HFF-Myc (cell line): Measurements from ENCODE around the gene RNF223.

Experiments
- DNase-seq: peaks from one replicate; pipeline ENCODE4 v3.0.0-alpha.2; 2011; ENCODE audit warnings: low read depth; ENCODE audit errors: extremely low read depth
- H3K4me3 ChIP-seq: replicated peaks from 2 replicates; pipeline ENCODE4 v1.5.1; 2011; ENCODE audit warnings: low read depth, mild to moderate bottlenecking, control low read depth, low read length
- TF ChIP-seq, protein P1 (sequence below): IDR thresholded peaks from 2 replicates; pipeline ENCODE4 v1.5.1; 2012; ENCODE audit warnings: mild to moderate bottlenecking, low read depth, low read length, control low read depth; ENCODE audit errors: missing control alignments

RNF223 gene

DNA sequence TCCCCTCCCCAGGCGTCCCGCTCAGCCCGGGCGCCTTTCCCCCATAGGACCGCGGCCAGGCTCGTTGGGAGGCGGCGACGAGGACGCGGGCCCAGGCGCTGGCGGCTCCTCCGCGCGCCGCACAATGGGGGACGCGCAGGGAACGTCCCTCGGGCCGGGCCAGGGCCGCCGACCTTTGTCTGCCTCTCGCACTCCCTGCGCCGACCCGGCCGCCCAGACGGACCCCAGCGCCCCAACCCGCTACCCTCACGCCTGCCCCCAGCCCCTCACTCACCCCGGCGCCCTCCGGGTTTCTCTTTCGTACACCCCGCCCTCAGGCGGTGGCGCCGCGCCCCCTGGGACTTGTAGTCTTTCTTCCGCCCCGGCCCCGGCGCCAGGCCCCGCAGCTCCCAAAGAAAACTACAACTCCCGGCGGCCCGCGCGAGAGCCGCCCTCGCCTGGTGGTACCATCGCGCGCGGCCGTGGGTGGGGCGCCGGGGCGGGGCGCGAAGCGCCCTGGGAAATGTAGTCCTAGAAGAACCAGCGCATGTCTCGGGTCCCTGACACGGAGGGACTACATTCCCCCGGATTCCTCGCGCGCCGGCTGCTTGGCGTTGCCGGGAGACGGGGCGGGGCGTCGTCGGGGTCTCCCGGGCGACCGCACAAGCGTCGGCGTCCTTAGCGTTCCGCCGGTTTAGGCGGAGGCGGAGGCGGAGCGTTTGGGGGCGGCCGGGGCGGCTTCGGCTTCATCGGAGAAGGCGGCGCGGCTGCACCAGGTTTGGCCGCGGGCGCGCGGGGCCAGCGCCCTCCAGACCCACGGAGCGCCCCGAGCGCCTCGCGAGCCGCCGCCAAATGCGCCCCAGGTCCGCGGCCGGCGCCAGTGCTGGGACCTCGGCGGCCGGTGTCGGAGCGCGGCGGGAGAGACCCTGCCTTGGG is 41.9 kb upstream of the RNF223 start, which contains the start of gene C1orf159:
Gene C1orf159 (minus strand): TSS at position 304 of the 915 bp plus-strand sequence. CDS start 24,546 bp downstream, outside the sequence.
- peak; percentile 85 for DNase-seq
- TF ChIP-seq, protein P1, sequence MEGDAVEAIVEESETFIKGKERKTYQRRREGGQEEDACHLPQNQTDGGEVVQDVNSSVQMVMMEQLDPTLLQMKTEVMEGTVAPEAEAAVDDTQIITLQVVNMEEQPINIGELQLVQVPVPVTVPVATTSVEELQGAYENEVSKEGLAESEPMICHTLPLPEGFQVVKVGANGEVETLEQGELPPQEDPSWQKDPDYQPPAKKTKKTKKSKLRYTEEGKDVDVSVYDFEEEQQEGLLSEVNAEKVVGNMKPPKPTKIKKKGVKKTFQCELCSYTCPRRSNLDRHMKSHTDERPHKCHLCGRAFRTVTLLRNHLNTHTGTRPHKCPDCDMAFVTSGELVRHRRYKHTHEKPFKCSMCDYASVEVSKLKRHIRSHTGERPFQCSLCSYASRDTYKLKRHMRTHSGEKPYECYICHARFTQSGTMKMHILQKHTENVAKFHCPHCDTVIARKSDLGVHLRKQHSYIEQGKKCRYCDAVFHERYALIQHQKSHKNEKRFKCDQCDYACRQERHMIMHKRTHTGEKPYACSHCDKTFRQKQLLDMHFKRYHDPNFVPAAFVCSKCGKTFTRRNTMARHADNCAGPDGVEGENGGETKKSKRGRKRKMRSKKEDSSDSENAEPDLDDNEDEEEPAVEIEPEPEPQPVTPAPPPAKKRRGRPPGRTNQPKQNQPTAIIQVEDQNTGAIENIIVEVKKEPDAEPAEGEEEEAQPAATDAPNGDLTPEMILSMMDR = no peak
- peak within 1 kb of the TSS; percentile 63 for H3K4me3 ChIP-seq

DNA sequence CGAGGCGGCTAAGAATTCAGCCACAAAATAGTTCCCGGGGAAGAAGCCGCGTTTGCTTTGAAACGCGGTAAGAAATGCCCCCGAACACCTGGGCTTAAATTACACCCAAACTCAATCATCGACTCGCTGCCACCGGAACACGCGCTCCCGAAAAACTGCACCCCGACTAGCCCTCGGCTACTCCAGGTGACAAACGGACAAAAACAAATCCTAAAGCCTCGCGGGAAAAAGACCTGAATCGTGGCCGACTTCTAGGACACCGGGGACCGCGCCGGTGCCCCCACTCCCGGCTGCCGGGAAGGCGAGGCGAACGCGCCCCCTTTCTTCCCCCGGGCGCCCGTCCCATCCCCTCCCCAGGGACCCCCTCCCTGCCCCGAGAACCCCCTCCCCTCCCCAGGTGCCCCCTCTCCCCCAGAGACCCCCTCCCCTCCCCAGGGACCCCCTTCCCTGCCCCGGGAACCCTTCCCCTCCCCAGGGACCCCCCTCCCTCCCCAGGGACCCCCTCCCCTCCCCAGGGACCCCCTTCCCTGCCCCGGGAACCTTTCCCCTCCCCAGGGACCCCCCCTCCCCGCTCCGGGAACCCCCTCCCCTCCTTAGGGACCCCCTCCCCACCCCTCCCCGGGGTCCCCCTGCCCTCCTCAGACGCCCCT is 41.2 kb upstream of the RNF223 start:
- TF ChIP-seq, protein P1 = no peak
- no peak for DNase-seq
- peak overlapping the region; percentile 63 for H3K4me3 ChIP-seq

DNA sequence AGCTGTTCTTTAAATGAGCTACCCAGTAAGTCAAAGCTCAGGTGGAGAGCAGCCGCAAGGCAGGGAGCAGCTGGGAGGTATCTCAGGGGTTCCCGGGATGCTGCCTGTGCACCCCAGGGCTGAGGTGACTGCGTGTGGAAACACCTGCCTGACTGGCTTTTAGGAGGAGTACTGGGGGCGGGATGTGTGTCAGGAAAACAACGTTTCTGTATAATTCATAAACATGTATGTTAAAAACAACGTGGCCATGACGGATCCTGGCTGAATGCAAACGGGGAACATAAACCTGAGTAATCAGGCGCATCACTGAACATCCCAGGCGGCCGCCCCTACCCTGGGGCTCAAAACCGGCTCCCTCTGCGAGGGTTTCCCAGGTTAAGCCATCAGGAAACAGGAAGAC is 40.3 kb upstream of the RNF223 start:
- DNase-seq = no peak
- peak overlapping the region; percentile 45; the same call in 1 of the 2 replicates for H3K4me3 ChIP-seq
- TF ChIP-seq, protein P1 = no peak

DNA sequence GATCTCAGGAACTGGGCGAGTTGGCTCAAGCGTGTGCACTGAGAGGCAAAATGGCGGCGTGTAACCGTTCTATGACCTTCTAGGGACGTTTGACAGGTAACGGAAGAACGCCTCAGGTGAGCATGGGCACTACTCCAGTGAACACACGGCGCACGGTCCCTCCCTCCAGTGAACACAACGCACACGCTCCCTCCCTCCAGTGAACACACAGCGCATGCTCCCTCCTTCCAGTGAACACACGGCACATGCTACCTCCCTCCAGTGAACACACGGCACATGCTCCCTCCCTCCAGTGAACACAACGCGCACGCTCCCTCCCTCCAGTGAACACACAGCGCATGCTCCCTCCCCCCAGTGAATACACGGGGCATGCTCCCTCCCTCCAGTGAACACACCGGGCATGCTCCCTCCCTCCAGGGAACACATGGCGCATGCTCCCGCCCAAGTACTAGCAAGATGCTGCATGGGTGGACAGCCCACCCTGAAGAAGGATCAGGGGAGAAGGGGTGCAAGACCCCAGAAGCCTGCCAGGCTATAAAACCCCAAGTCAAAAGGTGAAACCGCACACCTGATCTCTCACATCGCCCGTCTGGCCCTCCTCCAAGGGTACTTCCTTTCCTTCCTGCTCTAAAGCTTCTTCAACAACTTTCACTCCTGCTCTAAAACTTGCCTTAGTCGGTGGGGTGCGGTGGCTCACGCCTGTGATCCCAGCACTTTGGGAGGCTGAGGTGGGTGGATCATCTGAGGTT is 38.3 kb upstream of the RNF223 start:
- DNase-seq = no peak
- H3K4me3 ChIP-seq = no peak overlapping the region

GRCh38 chr1:1111516-1112236 is 37.6 kb upstream of the RNF223 start:
- no peak overlapping the region for H3K4me3 ChIP-seq
- DNase-seq = no peak
- TF ChIP-seq, protein P1 = no peak

More for the DNA sequence above, 38.3 kb upstream of the RNF223 start:
- TF ChIP-seq, protein P1 = no peak

- H3K4me3 ChIP-seq = no peak overlapping the region
- DNase-seq = no peak
- TF ChIP-seq, protein P1 = no peak
Measured at GRCh38 chr1:1110561-1110971, 36.5 kb upstream of the RNF223 start.
